ENCODE measurements around the gene MFSD12.

The MFSD12 gene

DNA sequence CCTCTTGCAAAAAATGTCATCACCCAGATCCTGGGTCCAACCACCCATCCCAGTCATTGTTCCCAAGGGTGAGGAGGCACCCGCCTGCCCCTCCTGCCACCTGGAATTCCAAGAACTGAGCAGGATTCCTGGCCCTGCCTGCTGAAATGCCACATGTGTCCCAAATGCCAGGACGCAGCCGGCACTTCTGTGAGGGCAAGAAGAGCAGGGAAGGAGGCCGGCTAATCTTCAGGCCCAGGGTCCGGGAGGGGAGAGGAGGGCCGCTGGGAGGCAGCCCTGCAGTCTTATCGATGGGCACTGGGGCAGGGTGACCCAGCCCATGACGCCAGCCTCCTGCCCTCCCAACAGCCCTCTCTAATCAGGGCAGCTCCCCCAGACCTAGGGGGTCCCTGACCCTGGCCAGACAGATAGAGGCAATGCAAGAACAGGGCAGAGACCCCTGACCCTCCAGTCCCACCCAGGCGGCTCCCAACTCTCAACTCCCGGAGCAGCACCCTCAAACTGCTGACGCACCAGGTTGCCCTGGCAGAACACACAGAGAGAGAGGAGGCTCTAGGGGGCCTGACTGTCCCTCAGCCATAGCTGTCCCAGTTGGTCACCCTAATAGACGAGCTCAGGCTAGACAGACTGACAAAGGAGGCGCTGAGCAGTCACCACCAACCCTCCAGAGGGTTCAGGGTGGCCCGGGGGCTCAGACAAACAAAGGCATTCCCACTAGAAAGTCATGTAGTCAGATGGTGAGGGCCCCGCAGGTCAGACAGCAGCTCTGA is 1.5 kb downstream of the MFSD12 start:
- DNase-seq (ENCODE audit: low spot score), result no peak

DNA sequence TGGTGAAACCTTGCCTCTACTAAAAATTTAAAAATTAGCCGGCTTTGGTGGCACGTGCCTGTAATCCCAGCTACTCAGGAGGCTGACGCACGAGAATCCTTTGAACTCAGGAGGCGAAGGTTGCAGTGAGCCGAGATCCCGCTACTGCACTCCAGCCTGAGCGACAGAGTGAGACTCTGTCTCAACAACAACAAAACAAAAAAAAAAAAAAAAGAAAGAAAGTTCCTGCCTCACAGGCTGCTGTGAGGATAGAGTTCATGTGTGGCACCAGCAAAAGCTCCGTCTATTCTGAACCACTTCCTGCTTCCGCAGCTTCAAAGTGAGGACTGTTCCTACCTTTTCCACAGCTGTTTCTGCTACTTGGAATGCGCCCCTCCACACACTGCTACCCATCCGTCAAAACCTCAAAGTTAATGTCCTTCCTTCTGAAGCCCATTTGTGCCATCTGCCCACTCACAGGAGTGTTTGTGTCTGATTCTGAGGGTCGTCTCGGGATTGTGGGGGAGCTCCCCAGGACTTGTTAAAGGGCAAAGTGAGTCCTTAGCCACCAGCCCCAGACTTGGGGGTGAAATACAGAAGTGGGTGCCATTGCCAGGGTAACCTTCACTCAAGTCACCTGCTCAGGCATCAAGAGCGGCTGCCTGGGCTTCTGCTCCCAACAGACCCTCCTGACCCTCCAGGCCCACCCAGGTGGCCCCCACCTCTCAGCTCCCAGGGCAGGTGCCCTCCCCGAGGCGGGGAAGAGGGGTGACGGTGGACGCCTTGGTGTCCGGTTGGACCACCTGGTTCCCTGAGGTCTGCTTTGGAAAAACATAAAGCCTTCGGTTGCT is 2.9 kb downstream of the MFSD12 start:
- no peak for DNase-seq (ENCODE audit: low spot score)

DNA sequence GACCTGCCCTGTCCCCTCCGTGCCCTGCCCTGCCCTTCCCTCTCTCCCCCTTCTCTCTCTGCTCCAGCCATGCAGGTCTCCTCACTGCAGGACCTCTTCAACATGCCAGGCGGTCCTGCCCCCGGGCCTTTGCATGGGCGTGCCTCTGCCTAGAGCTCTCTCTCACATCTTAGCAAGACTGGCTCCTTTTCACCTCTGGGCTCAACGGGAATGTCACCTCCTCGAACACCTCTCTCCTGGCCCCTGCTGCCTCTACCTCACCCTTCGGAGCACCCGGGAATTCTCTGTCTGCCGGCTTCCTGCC is 5.6 kb downstream of the MFSD12 start:
- DNase-seq (ENCODE audit: low spot score), result no peak

DNA sequence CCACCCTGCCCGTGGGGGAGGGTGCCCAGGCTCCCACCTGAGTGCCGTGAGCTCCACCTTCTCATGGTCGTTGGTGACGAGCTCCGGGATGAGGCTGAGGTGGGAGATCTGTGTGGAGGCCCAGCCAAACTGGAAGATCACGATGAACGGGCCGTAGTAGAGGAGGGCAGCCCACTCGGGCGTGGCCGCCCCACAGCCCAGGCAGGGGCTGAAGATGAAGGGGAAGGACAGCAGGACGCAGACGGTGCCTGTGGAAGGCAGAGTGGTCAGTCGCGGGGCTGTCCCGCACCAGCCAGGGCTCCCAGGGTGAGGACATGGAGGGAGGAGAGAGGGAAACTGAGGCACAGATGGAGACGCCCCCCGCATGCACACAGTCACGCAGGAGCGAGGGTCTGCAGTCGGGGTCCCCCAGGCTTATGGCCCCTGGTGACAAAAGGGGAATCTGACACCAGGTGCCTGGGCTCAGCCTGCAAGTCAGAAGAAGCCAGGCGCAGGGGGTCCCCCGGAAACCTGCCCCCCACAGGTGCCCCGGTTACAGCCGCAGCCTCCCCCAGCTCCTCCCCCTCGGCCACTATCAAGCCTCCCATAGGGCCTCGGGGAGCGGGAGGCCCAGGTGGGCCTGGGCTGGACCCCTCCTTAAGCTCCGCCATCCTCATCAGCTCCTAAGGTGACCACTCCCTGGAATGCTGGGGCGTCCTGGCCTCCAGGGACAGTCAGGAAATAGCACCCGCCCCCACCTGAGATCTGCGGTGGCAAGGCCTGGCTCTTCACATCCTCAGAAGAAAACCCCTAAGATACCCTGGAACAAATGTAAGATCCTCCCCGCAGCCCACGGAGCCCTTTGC is 6.2 kb downstream of the MFSD12 start:
- DNase-seq (ENCODE audit: low spot score), result no peak

DNA sequence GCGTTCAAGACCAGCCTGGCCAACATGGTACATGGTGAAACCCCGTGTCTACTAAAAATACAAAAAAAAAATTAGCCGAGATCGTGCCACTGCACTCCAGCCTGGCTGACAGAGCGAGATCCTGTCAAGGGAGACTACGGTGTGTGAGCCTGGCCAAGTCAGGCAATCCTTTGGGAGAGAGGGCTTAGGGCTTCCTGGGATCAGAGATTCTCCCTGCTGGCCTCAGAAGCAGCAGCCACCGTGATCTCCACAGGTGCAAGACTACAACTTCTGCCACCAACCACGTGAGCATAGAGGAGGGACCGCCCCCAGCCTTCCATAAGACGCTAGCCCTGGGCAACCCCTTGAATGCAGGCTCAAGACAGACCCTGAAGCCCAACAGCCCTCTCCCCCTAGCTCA is 7.6 kb downstream of the MFSD12 start:
- DNase-seq (ENCODE audit: low spot score), result no peak

DNA sequence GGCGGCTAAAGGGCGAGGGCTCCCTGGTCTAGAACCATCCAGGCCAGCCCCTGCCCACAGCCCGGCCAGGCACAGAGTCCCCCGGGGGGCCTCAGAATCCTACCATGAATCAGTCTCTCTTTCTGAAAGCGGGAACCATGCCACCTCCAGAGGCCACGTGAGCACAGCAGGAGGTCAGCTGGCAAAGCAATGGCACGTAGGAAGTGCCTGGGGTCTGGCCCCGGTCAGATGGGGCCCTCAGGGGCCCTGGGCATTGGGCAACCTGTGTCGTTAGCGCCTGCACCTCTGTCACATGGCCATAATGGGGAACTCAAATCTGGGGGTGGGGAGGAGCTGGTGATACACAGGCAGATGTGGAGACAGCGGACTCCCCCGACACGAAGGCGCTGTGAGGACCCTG is 8.8 kb downstream of the MFSD12 start:
- DNase-seq (ENCODE audit: low spot score), result no peak

DNA sequence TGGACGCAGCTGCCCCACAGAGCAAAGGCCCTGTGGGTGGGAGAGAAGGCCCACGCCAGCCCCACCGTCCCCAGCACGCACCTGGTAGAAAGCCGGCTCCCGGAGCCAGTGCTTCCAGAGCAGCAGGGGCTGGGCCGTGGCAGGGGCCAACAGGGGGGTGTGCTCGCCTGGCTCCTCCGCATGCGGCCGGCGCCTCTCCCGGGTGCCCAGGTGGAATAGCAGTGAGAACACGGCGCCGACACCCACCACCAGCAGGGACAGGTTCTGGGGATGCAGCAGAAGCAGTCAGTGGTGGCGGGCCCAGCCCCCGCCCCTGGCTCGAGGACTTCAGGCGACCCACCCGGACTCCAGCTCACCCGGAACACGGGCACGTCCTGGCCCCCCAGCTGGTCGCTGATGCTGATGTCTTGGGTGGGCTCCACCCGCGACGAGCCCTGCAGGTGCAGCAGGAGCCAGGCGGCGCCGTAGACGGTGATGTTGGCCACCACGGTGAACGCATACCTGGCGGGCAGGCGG is 9.6 kb downstream of the MFSD12 start:
- DNase-seq (ENCODE audit: low spot score), result no peak

DNA sequence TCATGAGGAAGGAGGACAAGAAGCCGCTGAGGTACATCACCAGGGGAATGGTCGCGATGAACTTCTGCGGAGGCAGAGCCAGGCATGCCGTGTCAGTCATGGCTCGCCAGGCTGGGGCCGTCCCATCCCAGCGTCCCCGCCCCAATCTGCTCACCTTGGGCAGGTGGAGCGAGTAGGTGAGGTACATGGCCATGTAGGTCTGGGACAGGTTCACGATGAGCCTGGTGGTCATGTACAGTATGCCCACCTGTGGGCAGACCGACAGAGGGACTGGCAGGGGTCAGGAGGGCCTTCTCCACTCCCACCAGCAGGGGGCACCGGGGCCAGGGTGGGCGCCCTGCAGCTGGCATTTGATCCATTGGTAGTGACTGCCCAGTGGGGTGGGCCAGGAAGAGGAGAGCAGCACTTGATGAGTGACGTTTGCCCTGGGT is 10.1 kb downstream of the MFSD12 start:
- DNase-seq (ENCODE audit: low spot score), result no peak

DNA sequence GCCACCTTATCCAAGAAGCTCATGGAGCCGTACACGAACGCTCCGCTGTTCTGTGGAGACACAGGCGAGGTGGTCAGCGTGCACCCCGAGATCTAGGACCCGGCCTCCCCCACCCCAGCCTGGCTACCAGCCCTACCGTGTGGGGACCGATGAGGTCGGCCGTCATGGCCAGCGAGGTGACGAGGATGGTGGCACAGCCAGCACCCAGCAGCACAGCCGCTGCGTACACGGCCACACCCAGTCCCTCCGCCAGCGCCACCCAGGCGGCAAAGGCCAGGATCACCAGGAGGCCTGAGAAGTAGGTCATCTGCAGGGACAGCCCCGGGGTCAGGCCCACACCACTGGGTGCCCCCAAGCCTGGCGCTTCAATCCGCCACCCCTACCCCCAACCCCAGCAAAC is 11.3 kb downstream of the MFSD12 start:
- no peak for DNase-seq (ENCODE audit: low spot score)

DNA sequence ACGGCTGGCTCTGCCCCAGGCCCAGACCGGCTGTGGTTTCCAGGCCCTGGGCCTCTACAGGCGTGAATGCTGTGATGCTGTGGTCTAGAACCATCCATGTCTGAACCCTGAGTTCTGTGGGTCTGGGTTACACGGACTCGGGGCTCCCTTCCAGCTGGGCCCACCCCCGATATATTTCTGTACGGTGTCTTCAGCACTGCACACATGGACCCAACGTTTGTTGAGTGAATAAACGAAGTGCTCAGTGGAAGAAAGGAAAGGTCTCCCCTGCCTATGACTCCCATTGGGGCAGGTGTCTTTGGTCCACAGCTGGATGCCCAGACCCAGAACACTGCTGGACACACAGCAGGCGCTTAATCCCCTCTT is 11.7 kb downstream of the MFSD12 start:
- no peak for DNase-seq (ENCODE audit: low spot score)

DNA sequence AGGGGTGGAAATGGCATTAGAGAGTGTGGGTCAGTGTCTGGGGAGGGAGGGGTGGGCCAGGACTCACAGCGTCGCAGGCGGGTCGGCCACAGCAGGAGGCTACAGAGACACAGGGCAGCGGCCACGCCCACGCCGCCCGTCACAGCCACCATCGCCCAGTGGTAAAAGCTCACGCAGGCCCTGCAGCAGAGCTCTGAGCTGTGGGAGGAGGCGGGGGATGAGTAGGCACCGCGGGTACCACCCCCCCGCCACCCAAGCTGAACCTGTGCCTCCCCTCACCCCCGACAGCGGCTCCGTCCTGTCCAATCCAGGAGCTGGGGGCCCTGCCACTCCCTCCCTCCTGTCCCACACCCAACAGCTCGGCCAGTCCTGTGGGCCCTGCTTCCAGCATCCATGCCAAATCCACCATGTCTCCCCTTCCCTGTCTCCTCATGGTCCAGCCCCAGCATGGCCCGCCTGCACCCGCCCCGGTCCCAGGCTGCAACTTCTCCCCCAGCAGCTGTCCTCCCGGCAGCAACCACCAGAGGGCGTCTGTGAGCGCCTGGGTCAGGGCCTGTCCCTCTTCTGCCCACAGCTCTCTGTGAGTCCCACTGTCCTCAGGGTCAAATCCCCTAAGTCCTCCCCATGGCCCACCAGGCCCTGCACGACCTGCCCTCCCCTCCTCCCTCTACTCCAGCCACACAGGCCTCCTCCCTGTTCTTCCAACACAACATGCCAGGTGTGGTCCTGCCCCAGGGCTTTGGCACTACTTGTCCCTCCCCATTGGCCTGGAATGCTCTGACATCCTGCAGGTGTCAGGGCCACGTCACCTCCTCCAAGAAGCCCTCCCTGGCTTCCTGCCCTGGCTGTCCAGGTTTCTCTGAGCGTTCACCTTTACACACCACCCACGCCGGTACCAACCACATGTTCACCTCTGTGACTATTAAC is 12.4 kb downstream of the MFSD12 start:
- peak; percentile 83 for DNase-seq (ENCODE audit: low spot score)

DNA sequence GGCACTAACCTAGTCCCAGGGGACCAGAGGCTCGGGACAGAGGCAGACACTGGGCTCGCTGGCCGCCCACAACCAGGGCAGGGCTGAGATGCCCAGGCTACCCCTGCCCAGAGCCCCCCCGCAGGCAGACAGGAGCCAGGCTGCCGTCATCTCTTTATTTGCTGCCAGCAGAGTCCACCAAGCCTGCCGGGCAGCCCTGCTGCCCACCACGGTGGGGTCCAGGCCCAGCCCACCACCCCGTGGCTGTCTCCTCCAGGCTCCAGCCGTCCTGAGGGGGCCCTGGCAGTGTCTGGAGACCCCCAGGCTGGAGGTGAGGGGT is 13.4 kb downstream of the MFSD12 start:
- no peak for DNase-seq (ENCODE audit: low spot score)

DNA sequence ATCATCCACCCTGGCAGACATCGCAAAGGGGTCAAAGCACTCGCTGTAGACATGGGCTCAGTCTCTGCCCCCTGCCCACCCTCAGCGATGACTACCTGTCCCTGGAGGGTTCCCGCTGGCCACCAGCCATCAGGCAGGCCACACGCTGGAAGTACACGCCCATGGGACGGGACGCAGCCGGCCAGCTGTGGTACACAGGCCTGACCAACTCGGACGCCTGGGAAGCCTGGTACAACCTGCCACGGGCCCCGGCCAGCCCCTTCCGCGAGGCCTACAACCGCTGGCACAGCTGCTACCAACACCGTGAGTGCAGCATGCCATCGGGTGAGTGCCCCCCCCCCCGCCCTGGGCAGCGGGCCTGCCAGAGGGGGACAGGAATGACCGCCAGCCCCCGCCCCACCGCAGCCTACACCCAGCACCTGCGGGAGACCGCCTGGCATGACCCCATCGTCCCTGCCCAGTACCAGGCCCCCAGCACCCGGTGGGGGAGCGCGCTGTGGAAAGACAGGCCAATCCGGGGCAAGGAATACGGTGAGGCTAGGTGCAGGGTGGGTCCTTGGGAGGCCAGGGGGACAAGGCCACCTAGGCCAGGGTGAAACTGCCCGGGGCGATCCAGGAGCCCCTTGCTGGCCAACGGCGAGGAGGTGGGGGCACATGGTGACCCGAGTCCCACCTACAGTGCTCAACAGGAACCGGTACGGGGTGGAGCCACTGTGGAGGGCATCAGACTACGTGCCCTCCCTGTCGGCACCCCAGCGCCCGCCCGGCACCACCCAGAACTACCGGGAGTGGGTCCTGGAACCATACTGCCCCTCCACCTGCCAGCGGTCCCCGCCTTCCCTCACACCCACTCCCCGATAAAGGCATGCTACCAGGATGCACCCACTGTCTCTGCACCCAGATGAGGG is 14.0 kb downstream of the MFSD12 start:
- DNase-seq (ENCODE audit: low spot score), result no peak

DNA sequence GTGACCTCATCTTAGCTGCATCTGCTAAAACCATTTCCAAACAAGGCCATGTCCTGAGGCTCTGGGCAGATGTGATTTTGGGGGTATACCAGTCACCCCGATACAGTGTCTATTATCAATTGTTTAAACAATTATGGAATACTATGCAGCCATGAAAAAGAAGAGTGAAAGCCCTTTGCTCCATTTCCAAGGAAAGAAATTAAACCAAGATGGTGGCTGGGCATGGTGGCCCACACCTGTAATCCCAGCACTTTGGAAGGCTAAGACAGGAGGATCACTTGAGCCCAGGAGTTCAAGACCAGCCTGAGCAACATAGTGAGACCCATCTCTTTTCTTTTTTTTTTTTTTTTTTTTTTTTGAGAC is 17.6 kb downstream of the MFSD12 start:
- no peak for DNase-seq (ENCODE audit: low spot score)

DNA sequence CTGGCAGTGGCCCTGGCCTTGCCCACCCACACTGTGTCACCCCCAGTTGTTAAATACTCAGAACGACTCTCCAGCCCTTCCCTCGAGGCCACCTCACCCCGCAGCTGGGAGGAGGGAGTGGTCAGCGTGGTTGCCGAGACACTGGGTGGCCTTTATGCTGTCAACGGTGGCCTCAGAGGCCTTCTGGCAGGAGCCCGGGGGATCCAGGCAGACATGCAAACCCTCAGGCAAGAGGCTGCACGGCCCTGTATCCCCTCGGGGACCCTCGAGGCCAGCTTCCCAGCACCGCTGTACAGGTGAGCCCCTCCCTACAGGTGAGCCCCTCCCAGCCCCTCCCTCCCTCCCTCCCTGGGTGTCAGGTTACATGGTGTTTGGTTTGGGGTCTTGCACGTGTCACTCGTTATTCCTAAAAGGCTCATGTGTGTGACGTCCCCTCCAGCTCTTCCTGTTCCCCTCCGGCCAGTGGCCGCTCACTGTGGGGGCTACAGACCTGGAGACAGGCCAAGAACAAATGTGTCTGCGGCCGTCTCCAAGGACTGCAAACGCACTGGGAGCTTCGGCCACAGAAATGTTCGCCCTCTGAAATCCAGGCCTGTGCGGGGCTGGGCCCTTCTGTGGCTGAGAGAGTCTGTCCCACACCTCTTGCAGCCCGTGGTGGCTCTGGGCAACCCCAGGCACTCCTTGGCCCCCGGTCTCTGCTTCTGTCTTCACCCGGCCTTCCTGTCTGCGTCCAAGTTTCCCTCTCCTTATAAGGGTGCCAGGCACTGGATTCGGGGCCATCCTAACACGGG is 18.2 kb downstream of the MFSD12 start, which contains the start of gene TEKTIP1:
Gene TEKTIP1 (plus strand): TSS at position 210 of the 791 bp plus-strand sequence. CDS start 4 bp downstream, at position 214.
- no peak for DNase-seq (ENCODE audit: low spot score)

DNA sequence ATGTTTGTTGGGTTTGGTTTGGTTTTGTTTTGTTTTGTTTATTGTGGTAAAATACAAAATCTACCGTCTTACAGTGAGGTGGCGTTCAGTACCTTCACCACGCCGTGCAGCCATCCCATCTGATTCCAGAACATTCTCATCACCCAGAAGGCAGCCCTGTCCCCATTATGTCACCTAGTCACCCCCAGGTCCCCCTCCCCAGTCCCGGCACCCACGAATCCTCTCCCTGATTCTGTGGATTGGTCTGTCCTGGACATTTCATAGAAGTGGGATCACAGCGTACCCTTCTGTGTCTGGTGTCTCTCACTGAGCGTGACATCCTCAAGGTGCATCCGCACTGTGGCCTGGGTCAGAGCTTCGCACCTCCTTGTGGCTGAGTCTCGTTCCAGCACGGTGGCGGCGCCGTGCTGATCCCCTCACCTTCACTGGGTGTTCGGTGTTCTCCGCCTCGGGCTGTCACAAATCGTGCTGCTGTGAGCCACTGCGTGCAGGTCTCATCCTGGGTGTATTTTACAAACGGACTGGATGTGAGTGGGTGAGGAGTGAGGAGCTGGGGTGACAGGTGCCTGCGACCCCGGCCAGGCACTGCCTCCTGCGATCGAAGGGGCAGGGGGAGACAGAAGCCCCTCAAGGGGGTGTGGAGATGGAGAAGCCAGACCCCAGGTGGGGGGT is 19.0 kb downstream of the MFSD12 start:
- DNase-seq (ENCODE audit: low spot score), result no peak

DNA sequence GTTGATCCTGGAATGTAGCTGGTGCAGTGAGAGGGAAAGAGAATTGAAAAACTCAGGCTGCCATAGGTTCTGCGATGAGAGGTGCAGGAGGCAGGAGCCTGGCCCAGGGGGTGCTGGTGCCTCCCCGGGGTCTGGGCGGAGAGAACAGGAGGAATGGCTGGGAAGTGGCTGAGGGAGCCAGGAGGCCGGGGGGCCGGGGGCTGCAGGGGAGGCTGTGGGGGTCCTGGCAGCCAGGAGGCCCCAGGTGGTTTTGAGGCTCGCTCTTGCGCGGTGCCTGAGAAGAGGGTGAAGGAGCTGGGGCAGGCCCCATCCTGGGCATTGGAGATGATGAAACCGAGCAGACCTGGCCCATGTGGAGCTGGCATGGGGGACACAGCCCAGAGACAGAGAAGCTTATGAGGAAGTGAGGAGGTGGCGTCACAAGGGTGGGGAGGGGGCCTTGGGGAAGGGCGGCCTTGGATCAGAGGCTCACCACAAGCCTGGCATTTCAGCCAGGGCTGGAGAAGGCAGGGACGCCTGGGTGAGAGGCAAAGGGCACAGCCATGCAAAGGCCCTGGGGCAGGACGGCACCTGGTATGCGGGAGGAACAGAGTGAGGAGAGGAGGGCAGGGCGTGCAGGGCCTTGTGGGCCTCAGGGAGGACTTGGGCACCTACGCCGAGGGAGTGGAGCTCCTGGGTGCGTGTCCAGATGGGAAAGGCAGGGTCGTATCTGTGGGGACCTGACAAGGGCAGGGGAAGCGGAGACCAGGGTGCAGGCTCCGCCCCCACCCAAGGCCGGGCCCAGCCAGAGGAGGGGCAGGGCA is 19.7 kb downstream of the MFSD12 start:
- no peak for DNase-seq (ENCODE audit: low spot score)

DNA sequence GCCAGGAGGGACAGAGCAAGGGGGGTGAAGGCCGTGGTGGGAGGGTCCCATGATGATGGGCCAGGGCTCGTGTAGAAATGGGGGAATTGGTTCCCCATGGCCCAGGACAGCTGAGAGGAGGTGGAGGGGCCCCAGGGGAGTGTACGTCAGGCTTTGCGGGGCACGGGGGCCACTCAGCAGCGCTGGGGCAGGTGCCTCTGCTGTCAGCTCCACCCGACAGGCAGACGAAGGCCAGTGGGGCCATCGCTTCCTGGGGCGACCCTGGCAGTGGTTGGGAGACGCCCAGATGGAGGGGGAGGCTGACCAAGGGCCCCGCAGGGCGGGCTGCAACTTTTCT is 20.3 kb downstream of the MFSD12 start:
- no peak for DNase-seq (ENCODE audit: low spot score)
